Ectodermal cell (in vitro differentiated cells): ENCODE results near the gene SELPLG.
"Not testable (repeated sequence)": the region's sequence is repeated elsewhere in the genome, so short reads cannot be mapped to it uniquely, and the experiment has no call there.

Experiments used
- H3K27ac ChIP-seq: 2 replicates; pipeline ENCODE4 v1.7.0; 2013; ENCODE audit warnings: mild to moderate bottlenecking, low read depth, low read length; ENCODE audit not compliant: insufficient read depth, poor library complexity, severe bottlenecking
- H3K27me3 ChIP-seq: 2 replicates; pipeline ENCODE4 v1.7.0; 2013; ENCODE audit warnings: mild to moderate bottlenecking, low read length; ENCODE audit not compliant: insufficient read depth, control insufficient read depth, poor library complexity, severe bottlenecking
- H3K36me3 ChIP-seq: one replicate; pipeline ENCODE4 v1.7.0; 2013; ENCODE audit warnings: low read length; ENCODE audit not compliant: control insufficient read depth, insufficient read depth
- H3K4me1 ChIP-seq: one replicate; pipeline ENCODE4 v1.7.0; 2013; ENCODE audit warnings: low read length; ENCODE audit not compliant: control insufficient read depth, insufficient read depth
- H3K4me3 ChIP-seq: 2 replicates; pipeline ENCODE4 v1.7.0; 2013; ENCODE audit warnings: low read depth, low read length, control low read depth; ENCODE audit not compliant: insufficient read depth
- H3K9me3 ChIP-seq: 2 replicates; pipeline ENCODE4 v1.7.0; 2013; ENCODE audit warnings: mild to moderate bottlenecking, low read length, moderate library complexity; ENCODE audit not compliant: control insufficient read depth
- WGBS, 2 experiments: methylation state at CpG; one replicate each; pipeline ENCODE4 v1.1.7; 2013; ENCODE audit warnings: missing lambda C conversion rate in 2 of 2; 5-methylcytosine and 5-hydroxymethylcytosine counted together

The SELPLG gene

DNA sequence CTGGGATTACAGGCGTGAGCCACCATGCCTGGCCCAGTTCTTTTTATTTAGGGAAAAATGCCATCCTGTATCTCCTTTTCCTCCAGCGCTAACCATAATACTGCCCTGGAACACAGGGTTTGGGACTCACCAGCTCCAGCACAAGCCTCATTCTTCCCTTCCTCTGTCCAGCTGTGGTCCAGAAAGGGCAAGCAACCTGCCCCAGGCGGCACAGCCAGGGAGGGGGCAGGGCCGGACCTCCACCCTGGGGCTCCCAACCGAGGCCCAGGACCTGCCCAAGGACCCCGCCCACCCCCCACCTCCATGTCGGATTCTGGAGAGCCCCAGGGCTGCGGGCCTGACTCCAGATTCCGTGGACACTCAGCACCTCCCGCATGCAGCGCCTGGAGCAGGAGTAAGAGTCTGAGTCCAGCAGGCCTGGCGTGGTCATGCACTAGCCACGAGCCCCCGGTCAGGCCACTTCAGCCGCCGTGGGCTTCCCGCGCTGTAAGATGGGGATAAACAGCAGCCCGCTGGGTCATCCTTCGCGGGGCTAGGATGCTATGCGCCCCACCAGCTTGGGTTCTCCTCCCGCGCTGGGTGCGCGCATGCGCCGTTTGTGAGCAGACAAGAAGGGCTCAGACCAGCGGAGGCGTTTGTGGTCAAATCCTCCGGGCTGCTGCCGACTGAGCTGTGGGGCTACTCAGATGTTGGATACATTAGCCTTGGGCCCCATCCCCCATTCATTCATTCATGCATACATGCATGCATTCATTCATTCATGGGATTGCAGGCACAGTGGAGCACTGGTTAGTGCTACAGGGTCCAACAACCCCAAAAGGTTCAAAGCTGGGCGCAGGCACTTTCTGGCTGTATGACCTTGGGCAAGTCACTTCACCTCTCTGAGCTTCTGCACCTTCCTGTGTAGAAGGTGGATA is 52.1 kb downstream of the SELPLG start:
- H3K27ac ChIP-seq: no peak overlapping the region
- H3K27me3 ChIP-seq: no peaks in the 10 kb centered on the region
- no peaks in the 10 kb centered on the region for H3K9me3 ChIP-seq
- peaks cover 9% of the 10 kb centered on the region for H3K4me1 ChIP-seq
- H3K4me3 ChIP-seq: no peak overlapping the region
- H3K36me3 ChIP-seq: no peaks in the 10 kb centered on the region
- 94% methylated on average over 33 of the region's 33 CpGs for WGBS, 2 experiments

DNA sequence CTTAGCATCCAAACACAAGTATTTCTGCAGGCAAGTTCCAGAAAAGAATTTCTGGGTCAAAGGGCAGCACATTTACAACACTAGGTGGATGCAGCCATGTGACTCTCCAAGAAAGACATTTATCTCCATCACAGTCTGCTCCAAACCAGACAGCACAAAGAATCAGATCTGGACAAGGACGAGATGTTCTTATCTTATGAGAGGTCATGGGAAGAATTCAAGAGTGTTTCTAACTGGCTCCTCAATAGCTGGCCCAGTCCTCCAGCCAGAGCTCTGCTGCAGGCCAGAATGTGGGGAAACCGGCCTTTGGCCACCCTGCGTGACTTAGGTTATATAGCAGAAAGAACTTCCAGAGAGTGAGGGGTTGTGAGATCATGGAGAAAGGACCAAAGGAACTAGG is 53.2 kb downstream of the SELPLG start:
- no peak overlapping the region for H3K27ac ChIP-seq
- WGBS, 2 experiments: 60 to 64% methylated on average over 3 of the region's 3 CpGs
- peaks cover 9% of the 10 kb centered on the region for H3K4me1 ChIP-seq

DNA sequence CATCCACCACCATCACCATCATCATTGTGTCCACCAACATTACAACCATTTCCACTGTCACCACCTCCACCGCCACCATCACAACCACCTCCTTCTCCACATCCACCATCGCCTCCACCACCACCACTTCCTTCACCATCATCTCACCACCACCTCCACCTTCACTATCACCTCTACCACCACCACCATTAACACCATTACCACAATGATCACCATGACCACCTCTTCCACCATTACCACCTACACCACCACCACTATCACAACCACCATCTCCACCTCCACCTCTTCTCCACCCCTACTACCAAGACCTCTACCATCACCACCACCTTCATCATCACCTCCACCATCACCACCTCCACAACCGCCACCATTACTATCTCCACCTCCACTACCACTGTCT is 54.9 kb downstream of the SELPLG start:
- H3K36me3 ChIP-seq: no peaks in the 10 kb centered on the region
- 91 to 95% methylated on average over 3 of the region's 3 CpGs for WGBS, 2 experiments
- H3K4me1 ChIP-seq: peaks cover 6% of the 10 kb centered on the region
- H3K27ac ChIP-seq: no peak overlapping the region
- no peak overlapping the region for H3K4me3 ChIP-seq
- H3K27me3 ChIP-seq: no peaks in the 10 kb centered on the region
- no peaks in the 10 kb centered on the region for H3K9me3 ChIP-seq

More for the DNA sequence above, 53.2 kb downstream of the SELPLG start:
- H3K4me3 ChIP-seq: no peak overlapping the region
- H3K9me3 ChIP-seq: no peaks in the 10 kb centered on the region
- no peaks in the 10 kb centered on the region for H3K27me3 ChIP-seq
- H3K36me3 ChIP-seq: no peaks in the 10 kb centered on the region

DNA sequence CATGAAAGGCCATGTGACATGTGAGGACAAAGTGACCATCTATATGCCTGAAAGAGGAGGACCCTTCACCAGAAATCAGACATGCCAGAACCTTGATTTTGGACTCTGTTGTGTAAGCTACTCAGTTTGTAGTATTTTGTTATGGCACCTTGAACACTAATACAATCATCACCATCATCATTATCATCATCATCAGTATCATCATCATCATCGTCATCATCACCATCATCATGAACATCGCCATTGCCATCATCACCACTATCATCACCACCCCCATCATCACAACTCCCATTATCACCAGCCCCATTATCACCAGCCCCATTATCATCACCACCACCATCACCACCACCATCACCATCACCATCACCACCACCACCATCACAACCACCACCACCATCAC is 55.4 kb downstream of the SELPLG start:
- peaks cover under 1% of the 10 kb centered on the region for H3K4me1 ChIP-seq
- 52 to 59% methylated on average over 2 of the region's 2 CpGs for WGBS, 2 experiments

DNA sequence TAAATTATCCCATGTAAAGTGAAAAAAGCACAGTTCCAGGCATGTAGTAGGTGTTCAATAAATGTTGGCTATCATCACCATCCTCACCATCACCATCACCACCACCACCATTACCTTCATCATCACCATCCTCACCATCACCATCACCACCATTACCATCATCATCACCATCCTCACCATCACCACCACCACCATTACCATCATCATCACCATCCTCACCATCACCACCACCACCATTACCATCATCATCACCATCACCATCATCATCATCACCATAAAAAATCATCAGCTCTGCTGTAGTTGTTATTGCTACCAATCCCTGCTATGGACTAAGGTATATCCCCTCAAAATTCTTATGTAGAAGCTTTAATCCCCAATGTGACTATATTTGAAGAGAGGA is 56.2 kb downstream of the SELPLG start:
- H3K36me3 ChIP-seq: no peaks in the 10 kb centered on the region
- no peaks in the 10 kb centered on the region for H3K9me3 ChIP-seq
- no peak overlapping the region for H3K4me3 ChIP-seq
- no peak overlapping the region for H3K27ac ChIP-seq
- no peaks in the 10 kb centered on the region for H3K4me1 ChIP-seq
- H3K27me3 ChIP-seq: no peaks in the 10 kb centered on the region

More for the DNA sequence above, 55.4 kb downstream of the SELPLG start:
- Histone ChIP-seq H3K4me3 (no peak overlapping the region), H3K27me3 (no peaks in the 10 kb centered on the region), H3K27ac (no peak overlapping the region), H3K9me3 (no peaks in the 10 kb centered on the region), H3K36me3 (no peaks in the 10 kb centered on the region)

DNA sequence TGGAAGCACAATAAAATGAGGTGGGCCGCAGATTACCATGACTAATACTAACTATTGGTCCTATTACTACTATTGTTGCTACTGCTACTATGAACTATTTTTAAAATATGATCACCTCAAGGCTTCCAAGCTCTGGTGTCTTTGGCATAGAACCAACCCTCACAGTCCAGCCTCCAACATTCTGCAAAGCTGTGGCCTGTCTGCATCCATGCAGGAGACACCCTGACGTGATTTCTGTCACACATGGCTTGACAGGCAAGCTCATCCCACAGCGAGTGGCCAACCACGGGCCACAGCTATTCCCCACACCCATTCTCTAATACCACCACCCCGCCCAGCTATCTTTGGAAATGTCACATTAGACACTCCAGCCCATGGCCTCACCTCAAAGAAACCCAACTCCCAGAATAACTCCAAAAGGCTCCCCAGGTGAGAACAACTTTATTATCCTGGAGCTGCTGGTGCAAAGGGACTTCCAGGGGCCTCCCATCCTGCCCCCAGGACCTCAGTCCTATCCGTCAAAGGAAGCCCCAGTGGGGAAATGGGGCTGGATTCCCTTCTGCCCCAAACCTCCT is 56.9 kb downstream of the SELPLG start:
- Histone ChIP-seq H3K27me3 (no peaks in the 10 kb centered on the region), H3K4me1 (no peaks in the 10 kb centered on the region), H3K4me3 (no peak overlapping the region), H3K9me3 (no peaks in the 10 kb centered on the region), H3K36me3 (no peaks in the 10 kb centered on the region), H3K27ac (no peak overlapping the region)
- WGBS, 2 experiments: 85 to 93% methylated on average over 5 to 6 of the region's 6 CpGs

DNA sequence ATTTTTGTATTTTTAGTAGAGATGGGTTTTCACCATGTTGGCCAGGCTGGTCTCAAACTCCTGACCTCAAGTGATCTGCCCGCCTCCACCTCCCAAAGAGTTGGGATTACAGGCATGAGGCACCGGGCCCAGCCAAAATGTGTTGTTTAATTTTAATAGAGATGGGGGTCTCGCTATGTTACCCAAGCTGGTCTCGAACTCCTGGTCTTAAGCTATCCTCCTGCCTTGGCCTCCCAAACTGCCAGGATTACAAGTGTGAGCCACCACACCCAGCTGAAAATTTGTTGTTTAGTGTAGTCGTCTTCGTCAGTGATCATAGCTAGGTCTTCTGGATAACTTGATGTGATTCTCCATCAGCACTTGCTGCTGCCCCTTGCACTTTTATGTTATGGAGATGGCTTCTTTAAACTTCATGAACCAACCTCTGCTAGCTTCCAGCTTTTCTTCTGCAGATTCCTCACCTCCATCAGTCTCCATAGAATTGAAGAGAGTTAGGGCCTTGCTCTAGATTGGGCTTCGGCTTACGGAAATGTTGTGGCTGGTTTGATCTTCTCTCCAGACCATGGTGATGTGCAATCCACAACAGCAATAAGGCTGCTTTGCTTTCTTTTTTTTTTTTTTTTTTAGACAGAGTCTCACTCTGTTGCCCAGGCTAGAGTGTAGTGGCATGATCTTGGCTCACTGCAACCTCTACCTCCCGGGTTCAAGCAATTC is 58.3 kb downstream of the SELPLG start:
- no peaks in the 10 kb centered on the region for H3K36me3 ChIP-seq
- no peak overlapping the region for H3K27ac ChIP-seq
- 92% methylated on average over 9 of the region's 9 CpGs for WGBS, 2 experiments
- H3K9me3 ChIP-seq: no peaks in the 10 kb centered on the region
- H3K27me3 ChIP-seq: no peaks in the 10 kb centered on the region
- no peak overlapping the region for H3K4me3 ChIP-seq
- no peaks in the 10 kb centered on the region for H3K4me1 ChIP-seq

DNA sequence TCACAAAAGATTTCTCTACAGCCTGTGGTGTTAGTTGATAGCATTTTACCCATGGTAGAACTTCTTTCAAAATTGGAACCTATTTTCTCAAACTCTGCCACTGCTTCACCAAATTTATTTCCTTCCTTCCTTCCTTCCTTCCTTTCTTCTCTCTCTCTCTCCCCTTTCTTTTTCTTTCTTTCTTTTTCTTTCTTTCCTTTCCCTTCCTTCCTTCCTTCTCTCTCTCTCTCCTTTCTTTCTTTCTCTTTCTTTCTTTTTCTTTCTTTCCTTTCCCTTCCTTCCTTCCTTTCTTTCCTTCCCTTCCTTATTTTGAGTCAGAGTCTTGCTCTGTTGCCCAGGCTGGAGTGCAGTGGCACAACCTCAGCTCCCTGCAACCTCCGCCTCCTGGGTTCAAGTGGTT is 59.4 kb downstream of the SELPLG start:
- not testable (repeated sequence) for H3K9me3 ChIP-seq, H3K4me1 ChIP-seq, H3K36me3 ChIP-seq, H3K27me3 ChIP-seq, H3K4me3 ChIP-seq, H3K27ac ChIP-seq
- WGBS, 2 experiments: 91 to 92% methylated on average over 1 of the region's 1 CpG

DNA sequence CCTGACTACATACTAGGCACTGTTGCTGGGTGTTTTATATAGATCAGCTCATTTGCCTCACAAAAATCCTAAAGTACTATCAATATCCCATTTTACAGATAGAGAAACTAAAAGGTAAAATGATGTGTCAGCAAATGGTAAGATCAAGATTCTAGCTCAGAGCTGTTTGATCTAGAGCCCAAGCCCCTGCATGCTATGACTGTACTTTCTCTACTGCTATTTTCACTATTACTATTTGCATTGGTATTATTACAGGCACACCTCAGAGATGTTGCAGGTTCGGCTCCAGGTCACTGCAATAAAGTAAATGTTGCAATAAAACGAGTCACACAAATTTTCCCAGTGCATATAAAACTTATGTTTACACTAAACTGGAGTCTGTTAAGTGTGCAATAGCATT is 60.4 kb downstream of the SELPLG start:
- Histone ChIP-seq H3K4me3 (no peak overlapping the region), H3K36me3 (peaks cover 3% of the 10 kb centered on the region), H3K27me3 (no peaks in the 10 kb centered on the region), H3K9me3 (no peaks in the 10 kb centered on the region), H3K4me1 (no peaks in the 10 kb centered on the region), H3K27ac (no peak overlapping the region)
- WGBS, 2 experiments: 64 to 73% methylated on average over 2 of the region's 2 CpGs

DNA sequence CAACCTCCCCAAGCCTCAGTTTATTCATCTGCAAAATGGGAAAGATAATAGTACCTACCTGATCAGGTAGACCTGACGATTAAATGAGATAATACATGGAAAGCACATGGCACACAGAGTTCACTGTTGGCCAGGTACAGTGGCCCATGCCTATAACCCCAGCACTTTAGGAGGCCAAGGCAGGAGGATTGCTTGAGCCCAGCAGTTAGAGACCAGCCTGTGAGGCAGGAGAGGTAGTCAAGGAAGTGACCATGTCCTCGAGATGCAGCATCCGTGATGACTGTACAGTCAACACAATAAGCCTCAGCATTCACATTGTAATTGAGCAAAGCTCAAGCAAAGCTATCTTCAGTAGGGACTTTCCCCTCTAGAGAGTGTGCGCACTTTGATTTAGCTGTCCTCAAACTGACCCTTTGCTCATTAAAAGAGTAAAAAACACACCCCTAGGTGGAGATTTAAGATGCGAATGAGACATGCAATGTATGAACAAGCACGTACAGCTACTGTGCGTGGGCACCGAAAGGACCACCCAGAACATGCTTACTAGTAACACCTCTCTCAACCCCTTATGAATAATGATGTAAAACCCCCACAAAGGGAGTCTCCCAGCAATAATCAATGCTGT is 61.4 kb downstream of the SELPLG start:
- no peak overlapping the region for H3K27ac ChIP-seq
- no peaks in the 10 kb centered on the region for H3K9me3 ChIP-seq
- peaks cover 11% of the 10 kb centered on the region for H3K36me3 ChIP-seq
- no peaks in the 10 kb centered on the region for H3K27me3 ChIP-seq
- no peak overlapping the region for H3K4me3 ChIP-seq
- 87 to 91% methylated on average over 7 to 8 of the region's 8 CpGs for WGBS, 2 experiments
- no peaks in the 10 kb centered on the region for H3K4me1 ChIP-seq
